NB4 (cell line): ENCODE measurements around the gene SH3RF2.
A peak's percentile ranks its signal among the peaks of the same experiment; 100 is the strongest.

ENCODE experiments used
- DNase-seq: peaks from one replicate; pipeline ENCODE4 v3.0.0; 2010; ENCODE audit warnings: low read depth
- H3K4me3 ChIP-seq: one replicate; pipeline ENCODE4 v1.5.1; 2011; ENCODE audit warnings: mild to moderate bottlenecking, low read depth, low read length, moderate library complexity
- MYC ChIP-seq: IDR thresholded peaks from 2 replicates; pipeline ENCODE4 v1.6.1; 2011; ENCODE audit warnings: low read depth, low read length
- POLR2A ChIP-seq: IDR thresholded peaks from 2 replicates; pipeline ENCODE4 v1.6.1; 2011; ENCODE audit warnings: mild to moderate bottlenecking; ENCODE audit not compliant: insufficient read length; ENCODE audit errors: extremely low read depth
- TF ChIP-seq, protein P1 (sequence below): IDR thresholded peaks from one replicate; pipeline ENCODE4 v1.5.1; 2012; ENCODE audit warnings: low read depth, low read length
- TF ChIP-seq, protein P2 (sequence below): IDR thresholded peaks from 2 replicates; pipeline ENCODE4 v1.6.1; 2011; ENCODE audit warnings: low read depth, low read length

The SH3RF2 gene

DNA sequence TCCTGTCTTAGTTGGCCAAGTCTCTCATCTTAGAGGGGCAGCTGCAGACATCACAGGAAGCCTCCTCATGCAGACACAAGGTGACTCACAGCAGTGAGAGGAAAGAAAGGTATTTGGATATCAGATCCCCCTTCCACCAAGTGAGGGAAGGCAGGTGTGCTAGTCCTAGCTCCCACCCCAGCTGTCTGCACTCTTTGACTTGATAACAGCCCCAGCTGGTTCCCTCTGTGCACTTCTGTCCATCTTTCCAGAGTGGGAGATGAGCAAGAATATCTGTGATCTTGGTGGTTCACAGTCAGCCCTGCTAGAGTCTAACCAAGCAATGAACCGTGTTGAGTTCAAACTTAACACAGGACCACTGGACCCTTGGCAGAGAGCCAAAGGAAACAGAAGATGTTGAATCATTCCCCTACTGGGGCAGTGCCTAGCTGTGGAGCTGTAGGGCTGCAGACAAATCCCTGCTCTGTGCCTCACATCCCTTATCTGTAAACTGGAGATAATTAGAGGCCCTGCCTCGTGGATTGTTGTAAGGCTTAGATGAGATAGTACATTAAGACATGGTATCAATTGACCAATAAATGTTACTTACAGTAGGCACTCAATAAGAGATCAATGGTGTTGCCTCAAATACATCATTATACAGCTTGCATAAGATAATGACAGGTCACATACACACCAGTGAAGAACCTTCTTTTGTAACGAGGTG, 39.1 kb downstream of the SH3RF2 start:
- H3K4me3 ChIP-seq = no peak overlapping the region
- DNase-seq = peak; percentile 19
- TF ChIP-seq POLR2A (no peak), MYC (no peak)
- TF ChIP-seq, protein P1, sequence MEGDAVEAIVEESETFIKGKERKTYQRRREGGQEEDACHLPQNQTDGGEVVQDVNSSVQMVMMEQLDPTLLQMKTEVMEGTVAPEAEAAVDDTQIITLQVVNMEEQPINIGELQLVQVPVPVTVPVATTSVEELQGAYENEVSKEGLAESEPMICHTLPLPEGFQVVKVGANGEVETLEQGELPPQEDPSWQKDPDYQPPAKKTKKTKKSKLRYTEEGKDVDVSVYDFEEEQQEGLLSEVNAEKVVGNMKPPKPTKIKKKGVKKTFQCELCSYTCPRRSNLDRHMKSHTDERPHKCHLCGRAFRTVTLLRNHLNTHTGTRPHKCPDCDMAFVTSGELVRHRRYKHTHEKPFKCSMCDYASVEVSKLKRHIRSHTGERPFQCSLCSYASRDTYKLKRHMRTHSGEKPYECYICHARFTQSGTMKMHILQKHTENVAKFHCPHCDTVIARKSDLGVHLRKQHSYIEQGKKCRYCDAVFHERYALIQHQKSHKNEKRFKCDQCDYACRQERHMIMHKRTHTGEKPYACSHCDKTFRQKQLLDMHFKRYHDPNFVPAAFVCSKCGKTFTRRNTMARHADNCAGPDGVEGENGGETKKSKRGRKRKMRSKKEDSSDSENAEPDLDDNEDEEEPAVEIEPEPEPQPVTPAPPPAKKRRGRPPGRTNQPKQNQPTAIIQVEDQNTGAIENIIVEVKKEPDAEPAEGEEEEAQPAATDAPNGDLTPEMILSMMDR = no peak
- TF ChIP-seq, protein P2, sequence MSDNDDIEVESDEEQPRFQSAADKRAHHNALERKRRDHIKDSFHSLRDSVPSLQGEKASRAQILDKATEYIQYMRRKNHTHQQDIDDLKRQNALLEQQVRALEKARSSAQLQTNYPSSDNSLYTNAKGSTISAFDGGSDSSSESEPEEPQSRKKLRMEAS = no peak

- DNase-seq = peak; percentile 61
- no peak overlapping the region for H3K4me3 ChIP-seq
- TF ChIP-seq, protein P1 = no peak
- no peak for TF ChIP-seq POLR2A
- TF ChIP-seq, protein P2 = 0 out of 2 replicates have a peak, but pooled peaks have one; percentile 13
- no peak for TF ChIP-seq MYC
Observed at GRCh38 chr5:145976431-145977155, 40.2 kb downstream of the SH3RF2 start.

GRCh38 chr5:145978171-145978570, 41.8 kb downstream of the SH3RF2 start:
- DNase-seq = no peak
- TF ChIP-seq MYC (no peak), POLR2A (no peak)
- TF ChIP-seq, protein P1 = no peak
- TF ChIP-seq, protein P2 = no peak
- no peak overlapping the region for H3K4me3 ChIP-seq

- DNase-seq = no peak
- no peak overlapping the region for H3K4me3 ChIP-seq
- TF ChIP-seq POLR2A = no peak
- TF ChIP-seq, protein P2 = no peak
- TF ChIP-seq, protein P1 = no peak
- no peak for TF ChIP-seq MYC
Observed at GRCh38 chr5:145978708-145979107, 42.3 kb downstream of the SH3RF2 start.

GRCh38 chr5:145979270-145980223, 43.2 kb downstream of the SH3RF2 start:
- no peak for DNase-seq
- TF ChIP-seq, protein P1 = no peak
- TF ChIP-seq, protein P2 = no peak
- no peak for TF ChIP-seq POLR2A
- TF ChIP-seq MYC = no peak
- no peak overlapping the region for H3K4me3 ChIP-seq
